ENCODE measurements around the gene TMEM11.

DNA sequence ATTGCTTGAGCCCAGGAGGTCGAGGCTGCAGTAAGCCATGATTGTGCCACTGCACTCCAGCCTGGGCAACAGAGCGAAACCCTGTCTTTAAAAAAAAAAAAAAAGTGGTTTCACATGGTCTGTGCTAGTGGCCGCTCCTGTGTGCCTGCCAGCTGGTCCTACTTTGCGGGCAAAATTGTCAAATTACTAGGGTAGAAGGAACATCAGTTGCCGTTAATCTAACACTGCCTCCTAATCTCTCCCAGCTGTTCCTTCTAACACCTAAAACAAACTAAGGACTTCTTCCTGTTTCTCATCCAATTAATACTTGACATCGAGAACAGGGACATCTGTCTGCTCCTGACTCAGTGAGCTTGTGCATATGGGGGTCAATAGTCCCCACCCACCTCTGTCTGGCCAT is 23.9 kb downstream of the TMEM11 start:
- TF ChIP-seq, protein P1, sequence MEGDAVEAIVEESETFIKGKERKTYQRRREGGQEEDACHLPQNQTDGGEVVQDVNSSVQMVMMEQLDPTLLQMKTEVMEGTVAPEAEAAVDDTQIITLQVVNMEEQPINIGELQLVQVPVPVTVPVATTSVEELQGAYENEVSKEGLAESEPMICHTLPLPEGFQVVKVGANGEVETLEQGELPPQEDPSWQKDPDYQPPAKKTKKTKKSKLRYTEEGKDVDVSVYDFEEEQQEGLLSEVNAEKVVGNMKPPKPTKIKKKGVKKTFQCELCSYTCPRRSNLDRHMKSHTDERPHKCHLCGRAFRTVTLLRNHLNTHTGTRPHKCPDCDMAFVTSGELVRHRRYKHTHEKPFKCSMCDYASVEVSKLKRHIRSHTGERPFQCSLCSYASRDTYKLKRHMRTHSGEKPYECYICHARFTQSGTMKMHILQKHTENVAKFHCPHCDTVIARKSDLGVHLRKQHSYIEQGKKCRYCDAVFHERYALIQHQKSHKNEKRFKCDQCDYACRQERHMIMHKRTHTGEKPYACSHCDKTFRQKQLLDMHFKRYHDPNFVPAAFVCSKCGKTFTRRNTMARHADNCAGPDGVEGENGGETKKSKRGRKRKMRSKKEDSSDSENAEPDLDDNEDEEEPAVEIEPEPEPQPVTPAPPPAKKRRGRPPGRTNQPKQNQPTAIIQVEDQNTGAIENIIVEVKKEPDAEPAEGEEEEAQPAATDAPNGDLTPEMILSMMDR (IDR thresholded peaks at IDR 0.05), result no peak
- TF ChIP-seq POLR2AphosphoS5 (IDR thresholded peaks at IDR 0.05; ENCODE audit: low read depth, low read length) (no peak), TCF7L2 (IDR thresholded peaks at IDR 0.05; ENCODE audit: low read depth, low read length) (no peak), REST (IDR thresholded peaks at IDR 0.05; ENCODE audit: insufficient read depth in 1 of 2, low read depth in 2 of 2, low read length in 1 of 2) (no peak)
